ENCODE measurements around the gene ATP13A4.

DNA sequence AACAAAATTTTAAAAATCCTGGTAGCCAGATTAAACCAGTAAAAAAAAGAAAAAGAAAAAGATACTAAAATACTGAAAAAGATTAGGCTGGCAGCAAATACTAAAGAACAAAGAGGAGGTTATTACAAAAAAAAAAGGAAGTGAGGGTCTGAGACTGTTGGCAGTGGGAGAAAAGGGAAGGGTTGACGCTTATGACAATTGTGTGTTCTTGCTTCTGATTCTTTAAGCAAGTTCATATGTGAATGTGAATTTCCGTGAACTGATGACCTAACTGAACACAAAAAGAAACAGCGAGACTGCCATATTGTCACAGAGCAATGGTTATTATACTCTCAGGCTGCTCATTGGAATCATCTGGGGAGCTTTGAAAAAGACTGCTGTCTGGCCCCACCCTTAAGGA is 56.5 kb downstream of the ATP13A4 start:
- TF ChIP-seq, protein P1, sequence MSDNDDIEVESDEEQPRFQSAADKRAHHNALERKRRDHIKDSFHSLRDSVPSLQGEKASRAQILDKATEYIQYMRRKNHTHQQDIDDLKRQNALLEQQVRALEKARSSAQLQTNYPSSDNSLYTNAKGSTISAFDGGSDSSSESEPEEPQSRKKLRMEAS (IDR thresholded peaks at IDR 0.05), result no peak
- no peak for TF ChIP-seq TAF1 (IDR thresholded peaks at IDR 0.05; ENCODE audit: low read depth)
- no peak for TF ChIP-seq YY1 (IDR thresholded peaks at IDR 0.05; ENCODE audit: low read depth)
- TF ChIP-seq, protein P2, sequence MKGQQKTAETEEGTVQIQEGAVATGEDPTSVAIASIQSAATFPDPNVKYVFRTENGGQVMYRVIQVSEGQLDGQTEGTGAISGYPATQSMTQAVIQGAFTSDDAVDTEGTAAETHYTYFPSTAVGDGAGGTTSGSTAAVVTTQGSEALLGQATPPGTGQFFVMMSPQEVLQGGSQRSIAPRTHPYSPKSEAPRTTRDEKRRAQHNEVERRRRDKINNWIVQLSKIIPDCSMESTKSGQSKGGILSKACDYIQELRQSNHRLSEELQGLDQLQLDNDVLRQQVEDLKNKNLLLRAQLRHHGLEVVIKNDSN (IDR thresholded peaks at IDR 0.05), result no peak
- TF ChIP-seq, protein P3, sequence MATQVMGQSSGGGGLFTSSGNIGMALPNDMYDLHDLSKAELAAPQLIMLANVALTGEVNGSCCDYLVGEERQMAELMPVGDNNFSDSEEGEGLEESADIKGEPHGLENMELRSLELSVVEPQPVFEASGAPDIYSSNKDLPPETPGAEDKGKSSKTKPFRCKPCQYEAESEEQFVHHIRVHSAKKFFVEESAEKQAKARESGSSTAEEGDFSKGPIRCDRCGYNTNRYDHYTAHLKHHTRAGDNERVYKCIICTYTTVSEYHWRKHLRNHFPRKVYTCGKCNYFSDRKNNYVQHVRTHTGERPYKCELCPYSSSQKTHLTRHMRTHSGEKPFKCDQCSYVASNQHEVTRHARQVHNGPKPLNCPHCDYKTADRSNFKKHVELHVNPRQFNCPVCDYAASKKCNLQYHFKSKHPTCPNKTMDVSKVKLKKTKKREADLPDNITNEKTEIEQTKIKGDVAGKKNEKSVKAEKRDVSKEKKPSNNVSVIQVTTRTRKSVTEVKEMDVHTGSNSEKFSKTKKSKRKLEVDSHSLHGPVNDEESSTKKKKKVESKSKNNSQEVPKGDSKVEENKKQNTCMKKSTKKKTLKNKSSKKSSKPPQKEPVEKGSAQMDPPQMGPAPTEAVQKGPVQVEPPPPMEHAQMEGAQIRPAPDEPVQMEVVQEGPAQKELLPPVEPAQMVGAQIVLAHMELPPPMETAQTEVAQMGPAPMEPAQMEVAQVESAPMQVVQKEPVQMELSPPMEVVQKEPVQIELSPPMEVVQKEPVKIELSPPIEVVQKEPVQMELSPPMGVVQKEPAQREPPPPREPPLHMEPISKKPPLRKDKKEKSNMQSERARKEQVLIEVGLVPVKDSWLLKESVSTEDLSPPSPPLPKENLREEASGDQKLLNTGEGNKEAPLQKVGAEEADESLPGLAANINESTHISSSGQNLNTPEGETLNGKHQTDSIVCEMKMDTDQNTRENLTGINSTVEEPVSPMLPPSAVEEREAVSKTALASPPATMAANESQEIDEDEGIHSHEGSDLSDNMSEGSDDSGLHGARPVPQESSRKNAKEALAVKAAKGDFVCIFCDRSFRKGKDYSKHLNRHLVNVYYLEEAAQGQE (IDR thresholded peaks at IDR 0.05; ENCODE audit: low read depth), result no peak
- TF ChIP-seq EGR1 (IDR thresholded peaks at IDR 0.05), result no peak
- TF ChIP-seq EP300 (IDR thresholded peaks at IDR 0.05; ENCODE audit: borderline replicate concordance), result no peak
- no peak for TF ChIP-seq TEAD4 (IDR thresholded peaks at IDR 0.05)
- no peak for TF ChIP-seq NFIC (IDR thresholded peaks at IDR 0.05)
- no peak for TF ChIP-seq CEBPB (IDR thresholded peaks at IDR 0.05)
- no peak for TF ChIP-seq ZBTB7A (IDR thresholded peaks at IDR 0.05; ENCODE audit: low read depth)
- no peak for TF ChIP-seq FOXM1 (IDR thresholded peaks at IDR 0.05; ENCODE audit: borderline replicate concordance, low read depth)

Measured in Ishikawa (cell line).